Stomach (tissue), 4 donors: ENCODE data around the gene ADAMTSL3.

ENCODE experiments used
- CTCF ChIP-seq, 7 experiments: fragments of 450-650 bp in 4 of 7; fragments of 200-600 bp in 3 of 7; sonication (generic) in 3 of 7; IDR thresholded peaks; one replicate each; pipeline ENCODE4 v1.5.1; 2016 to 2019; ENCODE audit warnings: antibody characterized with exemption in 7 of 7, control low read depth in 2 of 7, mild to moderate bottlenecking in 1 of 7
- EP300 ChIP-seq: sonication (generic); formaldehyde crosslinking; IDR thresholded peaks from one replicate; pipeline ENCODE4 v1.6.1; 2017; ENCODE audit warnings: antibody characterized with exemption
- POLR2A ChIP-seq, 4 donors: fragments of 450-650 bp; IDR thresholded peaks; one replicate each; pipeline ENCODE4 v1.6.1; 2016; ENCODE audit warnings: antibody characterized with exemption in 4 of 4, control low read depth in 2 of 4, mild to moderate bottlenecking in 1 of 4, moderate library complexity in 1 of 4

- no peak for TF ChIP-seq EP300
- TF ChIP-seq POLR2A (IDR thresholded peaks at IDR 0.05), result no peak
- no peak for TF ChIP-seq CTCF (IDR thresholded peaks at IDR 0.05)
Measured at GRCh38 chr15:83786336-83786735, 132.4 kb downstream of the ADAMTSL3 start.
